Testis (tissue), 3 donors: ENCODE data around the gene PKIG. TPM values are rescaled to one million over a fixed set of nuclear protein-coding genes. Genes with fewer than 3 reads are reported as not detected.

Experiments used
- DNase-seq: peaks from one replicate; pipeline ENCODE4 v3.0.0-alpha.2; 2019
- H3K27ac ChIP-seq, 2 donors: fragments of 200-600 bp; sonication (generic); one replicate each; pipeline ENCODE4 v1.5.1; 2019
- H3K27me3 ChIP-seq: fragments of 200-600 bp; sonication (generic); one replicate; pipeline ENCODE4 v1.5.1; 2019
- H3K36me3 ChIP-seq: fragments of 200-600 bp; sonication (generic); one replicate; pipeline ENCODE4 v1.5.1; 2017; ENCODE audit warnings: low read depth; ENCODE audit errors: missing control alignments
- H3K4me1 ChIP-seq: fragments of 200-600 bp; sonication (generic); one replicate; pipeline ENCODE4 v1.5.1; 2019
- H3K4me3 ChIP-seq, 2 donors: fragments of 200-600 bp; sonication (generic); one replicate each; pipeline ENCODE4 v1.5.1; 2017 to 2019
- H3K9me3 ChIP-seq: fragments of 200-600 bp; sonication (generic); one replicate; pipeline ENCODE4 v1.5.1; 2017
- CTCF ChIP-seq, 3 experiments: fragments of 450-650 bp in 2 of 3; fragments of 200-600 bp in 1 of 3; sonication (generic) in 1 of 3; IDR thresholded peaks; one replicate each; pipeline ENCODE4 v1.5.1; 2016 to 2019; ENCODE audit warnings: antibody characterized with exemption in 3 of 3, mild to moderate bottlenecking in 2 of 3, moderate library complexity in 1 of 3
- POLR2A ChIP-seq: fragments of 450-650 bp; IDR thresholded peaks from one replicate; pipeline ENCODE4 v1.6.1; 2017; ENCODE audit warnings: antibody characterized with exemption, mild to moderate bottlenecking, moderate library complexity
- WGBS, 2 donors: methylation state at CpG; one replicate each; pipeline ENCODE4 v1.1.5; 2018; 5-methylcytosine and 5-hydroxymethylcytosine counted together
- intact Hi-C: fragments of 100-400 bp; cut with DNase I; formaldehyde crosslinking; loops from one replicate; pipeline ENCODE4 v1.15.1; 2023; ENCODE audit warnings: low total_unique reads
- polyA plus RNA-seq: library from polyadenylated mRNA; stranded (reverse); fragments of 350-450 nt; fragmentation: Illumina TruSeq; extraction: RNeasy Lipid Tissue Mini Kit (QIAGEN cat#74804); gene quantifications from one replicate; pipeline ENCODE4 v1.2.3, GENCODE V29; 2014; ENCODE audit warnings: low read depth, low replicate concordance; ENCODE audit not compliant: insufficient read depth
- total RNA-seq, 2 donors: library from RNA; depleted of rRNA; stranded (reverse); fragments of >200 nt; gene quantifications; one replicate each; pipeline ENCODE4 v1.2.3, GENCODE V29; 2016

Gene PKIG
- total and polyA plus RNA-seq, 3 donors from 2014 or later, result 66.6 to 180 (median 70.4) TPM

GRCh38 chr20:44614525-44614924 is 32.1 kb downstream of the PKIG start:
- TF ChIP-seq POLR2A (no peak), CTCF (IDR thresholded peaks at IDR 0.05) (no peak)
- Histone ChIP-seq H3K36me3 (no peaks in the 10 kb centered on the region), H3K27me3 (no peaks in the 10 kb centered on the region), H3K4me1 (peaks cover 14% of the 10 kb centered on the region), H3K9me3 (no peaks in the 10 kb centered on the region), H3K27ac (peak overlapping the region in 1 of 2 donors; percentile 44), H3K4me3 (no peak overlapping the region)
- no peak for DNase-seq
- intact Hi-C loops, result loop anchor here (10.0 kb wide), 1 partner anchor 140 kb away; the partner anchor contains the start of gene TTPAL
- 73 to 86% methylated on average over 10 to 14 of the region's 14 CpGs for WGBS, 2 donors

GRCh38 chr20:44615169-44615791 is 32.9 kb downstream of the PKIG start:
- H3K4me1 ChIP-seq, result peaks cover 10% of the 10 kb centered on the region

GRCh38 chr20:44615876-44616603 is 33.7 kb downstream of the PKIG start:
- TF ChIP-seq CTCF (IDR thresholded peaks at IDR 0.05), result no peak
- no peak for TF ChIP-seq POLR2A
- H3K4me3 ChIP-seq, result no peak overlapping the region
- WGBS, 2 donors, result 73 to 87% methylated on average over 12 to 14 of the region's 14 CpGs
- H3K9me3 ChIP-seq, result no peaks in the 10 kb centered on the region
- intact Hi-C loops, result loop anchor here (10.0 kb wide), 1 partner anchor 141 kb away; the partner anchor contains the start of gene TTPAL
- H3K4me1 ChIP-seq, result peaks cover 10% of the 10 kb centered on the region
- no peaks in the 10 kb centered on the region for H3K27me3 ChIP-seq
- no peak for DNase-seq
- H3K36me3 ChIP-seq, result no peaks in the 10 kb centered on the region
- peak overlapping the region in 1 of 2 donors; percentile 44 for H3K27ac ChIP-seq

More at GRCh38 chr20:44615169-44615791, 32.9 kb downstream of the PKIG start:
- intact Hi-C loops, result loop anchor here (10.0 kb wide), 1 partner anchor 140 kb away; the partner anchor contains the start of gene TTPAL
- DNase-seq, result no peak
- no peaks in the 10 kb centered on the region for H3K36me3 ChIP-seq
- no peaks in the 10 kb centered on the region for H3K9me3 ChIP-seq
- 52 to 67% methylated on average over 7 to 10 of the region's 10 CpGs for WGBS, 2 donors
- H3K4me3 ChIP-seq, result no peak overlapping the region
- TF ChIP-seq CTCF (IDR thresholded peaks at IDR 0.05) (no peak), POLR2A (no peak)
- no peaks in the 10 kb centered on the region for H3K27me3 ChIP-seq
- peak overlapping the region in 1 of 2 donors; percentile 44 for H3K27ac ChIP-seq

GRCh38 chr20:44616604-44616964 is 34.2 kb downstream of the PKIG start:
- H3K27ac ChIP-seq, result peak overlapping the region in 1 of 2 donors; percentile 44
- H3K27me3 ChIP-seq, result no peaks in the 10 kb centered on the region
- DNase-seq, result no peak
- H3K36me3 ChIP-seq, result no peaks in the 10 kb centered on the region
- H3K4me3 ChIP-seq, result no peak overlapping the region
- WGBS, 2 donors, result 72 to 77% methylated on average over 13 to 14 of the region's 14 CpGs
- TF ChIP-seq POLR2A (no peak), CTCF (IDR thresholded peaks at IDR 0.05) (no peak)
- H3K4me1 ChIP-seq, result peaks cover 10% of the 10 kb centered on the region
- no peaks in the 10 kb centered on the region for H3K9me3 ChIP-seq
- intact Hi-C loops, result loop anchor here (10.0 kb wide), 1 partner anchor 142 kb away; the partner anchor contains the start of gene TTPAL
